ENCODE data around the gene RAVER2.
"Not testable (repeated sequence)": the region's sequence is repeated elsewhere in the genome, so short reads cannot be mapped to it uniquely, and the experiment has no call there.

- not testable (repeated sequence) for TF ChIP-seq GABPA (IDR thresholded peaks at IDR 0.05; ENCODE audit: low read depth); POLR2AphosphoS2 (IDR thresholded peaks at IDR 0.05; ENCODE audit: low read depth, low read length); REST (IDR thresholded peaks at IDR 0.05; ENCODE audit: low read depth, low read length); CREB1 (IDR thresholded peaks at IDR 0.05; ENCODE audit: low read depth); EP300 (IDR thresholded peaks at IDR 0.05; ENCODE audit: borderline replicate concordance in 1 of 2, control insufficient read depth in 1 of 2, low read depth in 2 of 2, low read length in 2 of 2); SIN3A (IDR thresholded peaks at IDR 0.05; ENCODE audit: low read depth, low read length)
Measured at GRCh38 chr1:64820572-64820971, 75.7 kb downstream of the RAVER2 start.

Measured in GM12878 (cell line).